ENCODE measurements around the gene LRWD1.

Gene LRWD1

GRCh38 chr7:102464577-102465280, at the start of gene LRWD1, which contains the start of gene ALKBH4:
TSS of gene LRWD1 (plus strand) at chr7:102464984. CDS start at chr7:102465081, 97 bp downstream.
TSS of gene ALKBH4 (minus strand) at chr7:102464863. CDS start at chr7:102464836, 27 bp downstream.
- peak; percentile 87 for DNase-seq (ENCODE audit: low read depth, low spot score)

DNA sequence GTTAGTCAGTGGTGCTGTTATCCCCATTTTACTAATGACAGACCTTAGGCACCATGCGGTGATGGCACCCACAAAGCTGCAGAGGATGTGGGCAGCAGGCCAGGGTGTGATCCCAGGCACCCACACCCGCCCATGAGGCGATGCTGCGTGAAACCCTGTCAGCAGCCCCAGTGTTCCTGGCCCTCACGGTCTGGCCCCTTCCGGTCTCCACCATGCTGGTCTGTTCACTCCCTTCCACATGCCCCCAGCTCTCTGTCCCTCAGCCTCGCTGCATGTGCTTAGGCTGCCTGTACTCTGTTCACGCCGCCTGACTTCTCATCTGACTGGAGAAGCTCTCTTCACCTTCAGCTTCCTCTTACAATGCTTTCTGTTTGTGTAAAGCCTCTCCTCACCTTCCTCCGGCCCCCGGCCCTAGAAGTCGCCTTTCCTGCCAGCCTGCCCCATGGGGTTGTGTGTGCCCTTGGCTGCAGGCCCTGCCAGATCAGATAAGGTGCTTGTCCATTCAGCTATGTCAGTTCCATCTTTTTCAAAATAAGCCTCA, 49.0 kb upstream of the LRWD1 start:
- DNase-seq (ENCODE audit: low read depth, low spot score) = no peak

DNA sequence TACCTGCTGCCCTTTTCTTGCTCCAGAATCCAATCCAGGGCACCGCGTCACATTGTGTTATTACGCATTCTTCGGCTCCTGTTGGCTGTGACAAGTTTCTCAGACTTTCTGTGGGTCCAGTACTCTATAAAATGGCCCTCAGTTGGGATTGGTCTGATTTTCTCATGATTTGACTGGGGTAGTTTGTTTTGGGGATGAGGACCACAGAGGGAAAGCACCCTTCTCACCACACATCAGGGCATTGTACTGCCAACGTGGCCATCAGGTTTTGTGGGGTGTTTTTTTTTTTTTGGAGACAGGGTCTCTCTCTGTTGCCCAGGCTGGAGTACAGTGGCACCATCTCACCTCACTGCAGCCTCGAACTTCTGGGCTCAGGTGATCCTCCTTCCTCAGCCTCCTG, 48.4 kb upstream of the LRWD1 start:
- DNase-seq (ENCODE audit: low read depth, low spot score) = no peak

GRCh38 chr7:102417105-102417504, 47.7 kb upstream of the LRWD1 start:
- DNase-seq (ENCODE audit: low read depth, low spot score) = no peak

DNA sequence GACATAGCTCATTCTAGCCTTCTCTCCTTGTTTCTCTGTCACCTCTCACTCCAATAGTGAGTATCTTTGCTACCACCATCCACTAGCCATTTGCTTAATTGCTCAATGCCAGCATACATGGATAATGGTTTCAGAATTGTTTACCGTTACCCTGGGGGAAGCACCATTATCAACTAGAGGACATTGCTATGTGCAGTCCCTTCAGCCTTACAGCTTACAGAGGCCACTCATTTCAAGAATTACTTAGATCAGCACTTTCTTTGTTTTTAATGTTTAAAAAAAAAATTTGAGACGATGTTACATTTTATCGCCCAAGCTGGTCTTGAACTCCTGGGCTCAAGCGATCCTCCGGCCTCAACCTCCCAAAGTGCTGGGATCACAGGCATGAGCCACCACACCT, 46.2 kb upstream of the LRWD1 start:
- DNase-seq (ENCODE audit: low read depth, low spot score) = no peak

DNA sequence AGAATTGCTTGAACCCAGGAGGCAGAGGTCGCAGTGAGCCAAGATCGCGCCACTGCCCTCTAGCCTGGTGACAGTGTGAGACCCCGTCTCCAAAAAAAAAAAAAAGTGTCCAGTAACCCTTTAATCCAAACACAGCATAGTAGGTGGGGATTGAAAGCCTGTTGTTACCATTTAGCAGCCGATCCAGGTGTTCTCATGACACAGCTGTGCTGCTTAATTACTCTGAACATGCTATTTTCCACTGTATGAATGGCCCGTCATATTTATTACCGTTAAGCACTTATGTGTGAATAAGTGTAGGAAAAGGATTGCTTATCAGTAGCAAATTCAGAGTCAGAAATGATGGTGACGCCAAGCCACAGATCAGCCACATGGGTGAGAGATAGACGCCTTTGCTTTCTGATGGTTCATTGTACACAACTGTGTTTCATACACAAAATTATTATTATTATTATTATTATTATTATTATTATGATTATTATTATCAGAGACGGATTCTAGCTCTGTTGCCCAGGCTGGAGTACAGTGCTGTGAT, 43.0 kb upstream of the LRWD1 start:
- DNase-seq (ENCODE audit: low read depth, low spot score) = no peak

GRCh38 chr7:102424129-102424551, 40.6 kb upstream of the LRWD1 start:
- no peak for DNase-seq (ENCODE audit: low read depth, low spot score)

DNA sequence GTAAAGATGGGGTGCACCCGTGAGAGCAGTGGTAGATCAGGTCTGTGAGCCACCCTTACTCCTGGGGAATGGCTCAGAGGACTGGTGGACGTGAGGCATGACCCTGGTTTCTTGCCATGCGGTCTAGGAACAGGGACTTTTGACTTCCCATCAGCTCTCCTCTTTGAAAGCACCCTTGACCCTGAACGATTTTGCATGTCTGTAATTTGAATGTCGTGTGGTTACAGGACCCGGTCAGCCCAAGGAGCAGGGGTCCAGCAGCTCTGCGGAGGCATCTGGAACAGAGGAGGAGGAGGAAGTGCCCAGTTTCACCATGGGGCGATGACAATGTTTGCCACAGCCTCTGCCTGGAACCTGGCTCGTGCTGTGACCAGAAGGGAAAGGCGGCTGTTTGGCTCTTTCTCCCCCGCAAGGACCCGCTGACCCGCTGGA, 40.0 kb upstream of the LRWD1 start:
- no peak for DNase-seq (ENCODE audit: low read depth, low spot score)

DNA sequence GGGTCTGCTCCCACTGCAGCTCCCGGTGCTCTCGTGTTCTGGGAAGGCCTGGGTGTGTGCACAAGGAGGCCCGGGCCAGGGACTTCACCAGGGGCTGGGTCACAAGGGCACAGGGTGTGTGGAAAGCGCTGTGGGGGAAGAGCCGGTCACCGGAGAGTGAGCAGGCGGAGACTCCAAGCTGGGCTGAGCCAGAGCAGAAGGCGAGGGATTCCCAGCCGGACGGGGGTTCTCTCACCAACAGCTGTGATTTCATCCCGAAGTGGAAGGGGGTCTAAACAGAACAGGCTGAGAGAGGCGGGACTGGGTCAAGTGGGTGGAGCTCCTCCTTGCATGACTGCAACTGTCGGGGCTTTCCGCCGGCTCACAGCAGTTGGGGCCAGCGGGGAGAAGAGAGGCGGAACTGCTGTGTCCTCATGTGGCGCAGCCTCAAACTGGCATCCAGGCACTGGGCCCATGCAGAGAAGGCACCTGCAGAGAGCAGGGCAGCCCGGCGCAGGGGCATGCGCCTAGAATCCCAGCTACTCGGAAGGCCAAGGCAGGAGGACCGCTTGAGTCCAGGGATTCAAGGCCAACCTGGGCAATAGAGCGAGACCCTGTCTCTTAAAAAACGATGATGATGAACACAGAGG, 39.0 kb upstream of the LRWD1 start:
- DNase-seq (ENCODE audit: low read depth, low spot score) = peak; percentile 72

DNA sequence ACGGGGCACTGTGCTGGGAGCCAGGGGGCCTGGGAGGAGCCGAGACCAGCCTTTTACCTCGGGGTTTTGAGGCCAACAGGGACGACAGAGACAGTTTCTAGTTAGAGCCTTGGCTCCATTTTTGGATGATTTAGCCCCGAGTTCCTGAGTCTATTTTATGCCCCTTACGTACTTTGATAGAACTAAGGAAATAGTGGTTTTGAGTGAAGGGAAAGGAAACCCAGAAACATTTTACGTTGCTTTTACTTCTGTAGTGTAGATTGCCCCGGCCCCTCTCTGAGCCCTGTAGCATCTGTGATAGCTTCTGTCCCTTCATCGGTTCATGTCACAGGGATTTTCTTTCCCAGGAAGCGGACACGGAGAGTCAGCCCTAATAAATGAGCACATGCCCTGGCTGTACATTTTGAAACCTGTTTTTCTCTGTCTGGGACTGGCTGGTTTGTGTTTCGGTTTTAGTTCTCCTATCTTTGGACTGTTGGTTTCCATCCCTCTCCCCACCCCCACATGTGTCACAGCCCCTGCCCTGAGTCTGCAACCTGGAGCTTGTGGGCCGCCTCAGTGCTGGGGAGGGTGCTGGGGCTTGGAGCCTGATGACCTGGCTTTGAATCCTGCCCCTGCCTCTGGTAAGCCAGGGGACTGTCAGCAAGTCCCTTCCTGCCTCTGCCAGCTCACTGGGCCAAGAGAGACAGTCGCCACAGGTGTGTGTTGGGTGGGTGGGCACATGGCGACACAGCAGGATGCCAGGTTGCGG, 38.3 kb upstream of the LRWD1 start:
- DNase-seq (ENCODE audit: low read depth, low spot score) = peak; percentile 74

DNA sequence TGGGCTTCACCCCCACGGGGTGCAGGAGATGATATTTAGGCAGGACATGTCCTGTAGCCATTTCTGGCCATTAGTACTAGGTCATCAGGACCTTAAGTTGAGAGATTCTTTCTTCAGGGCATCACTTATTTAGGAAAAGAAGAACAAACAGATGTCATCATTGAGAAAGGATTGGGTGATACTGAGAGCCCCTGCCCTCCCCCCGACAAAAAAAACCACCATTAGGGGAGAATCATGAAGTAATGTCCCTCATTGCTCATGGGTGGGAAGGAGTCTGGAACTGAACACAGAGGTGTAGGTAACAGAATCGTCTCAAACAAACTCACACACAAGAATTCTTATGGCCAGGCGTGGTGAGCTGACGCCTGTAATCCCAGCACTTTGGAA, 37.8 kb upstream of the LRWD1 start:
- no peak for DNase-seq (ENCODE audit: low read depth, low spot score)

DNA sequence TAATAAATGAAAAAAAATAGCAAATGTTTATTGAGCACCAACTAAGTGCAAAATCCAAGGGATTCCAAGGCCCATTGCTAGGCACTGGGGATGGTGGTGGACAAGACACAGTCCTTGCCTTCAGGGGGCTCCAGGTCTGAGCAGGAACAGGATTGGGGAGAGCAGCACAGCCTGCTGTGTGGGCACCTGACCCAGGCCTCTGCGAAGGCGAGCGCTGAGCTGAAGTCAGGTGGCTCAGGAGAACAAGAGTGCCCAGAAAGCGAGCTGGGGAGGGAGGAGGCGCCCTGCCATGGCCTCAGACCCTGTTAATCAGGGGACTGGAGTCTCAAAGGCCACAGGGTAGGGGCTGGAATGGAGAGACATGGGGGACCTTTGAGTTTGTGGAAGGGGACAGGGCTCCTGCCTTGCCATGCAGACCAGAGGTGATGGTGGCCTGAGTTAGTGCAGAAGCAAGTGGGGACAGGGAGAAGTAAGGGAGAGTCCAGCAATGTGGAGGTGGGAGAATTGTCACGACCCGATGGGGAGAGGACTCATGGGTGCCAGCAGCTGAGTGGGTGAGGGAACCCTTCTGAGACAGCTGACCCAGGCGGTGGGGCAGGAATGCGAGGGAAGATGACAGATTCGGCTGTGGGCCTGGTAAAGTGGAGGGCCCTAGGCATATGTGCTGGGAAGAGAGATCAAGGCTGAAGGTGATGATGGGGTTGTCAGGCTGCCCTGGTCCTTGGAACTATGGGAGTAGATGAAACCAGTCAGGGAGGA, 35.5 kb upstream of the LRWD1 start:
- DNase-seq (ENCODE audit: low read depth, low spot score) = no peak

- DNase-seq (ENCODE audit: low read depth, low spot score) = no peak
These were observed 33.0 kb upstream of the LRWD1 start for GRCh38 chr7:102431617-102432298.

- no peak for DNase-seq (ENCODE audit: low read depth, low spot score)
These were observed 32.2 kb upstream of the LRWD1 start for GRCh38 chr7:102432442-102433218.

- DNase-seq (ENCODE audit: low read depth, low spot score) = peak; percentile 68
These were observed 31.4 kb upstream of the LRWD1 start, which contains the start of gene ORAI2 for GRCh38 chr7:102433219-102434038. TSS of gene ORAI2 (plus strand) at chr7:102433575. CDS start at chr7:102438957, 5,382 bp downstream.

DNA sequence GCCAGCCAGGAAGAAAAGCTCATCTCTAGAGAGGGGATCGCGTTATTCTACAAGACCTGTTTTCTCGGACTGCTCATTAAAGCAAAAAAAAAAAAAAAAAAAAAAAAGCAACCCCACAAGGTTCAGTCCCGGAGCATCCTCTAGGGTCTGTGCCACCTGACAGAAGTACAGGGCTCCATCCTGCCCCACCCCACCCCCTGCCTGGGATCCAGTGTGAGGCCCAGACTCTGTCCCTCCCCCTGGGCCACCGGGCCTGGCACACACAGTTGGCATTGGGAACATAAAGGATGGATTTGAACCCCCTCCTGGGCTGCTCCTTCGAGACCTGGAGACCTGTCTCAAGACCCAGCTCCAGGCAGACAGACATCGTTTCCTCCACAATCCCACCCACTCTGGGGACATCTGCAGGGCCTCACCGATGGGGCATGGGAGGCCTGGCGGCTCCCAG, 30.7 kb upstream of the LRWD1 start:
- DNase-seq (ENCODE audit: low read depth, low spot score) = no peak

DNA sequence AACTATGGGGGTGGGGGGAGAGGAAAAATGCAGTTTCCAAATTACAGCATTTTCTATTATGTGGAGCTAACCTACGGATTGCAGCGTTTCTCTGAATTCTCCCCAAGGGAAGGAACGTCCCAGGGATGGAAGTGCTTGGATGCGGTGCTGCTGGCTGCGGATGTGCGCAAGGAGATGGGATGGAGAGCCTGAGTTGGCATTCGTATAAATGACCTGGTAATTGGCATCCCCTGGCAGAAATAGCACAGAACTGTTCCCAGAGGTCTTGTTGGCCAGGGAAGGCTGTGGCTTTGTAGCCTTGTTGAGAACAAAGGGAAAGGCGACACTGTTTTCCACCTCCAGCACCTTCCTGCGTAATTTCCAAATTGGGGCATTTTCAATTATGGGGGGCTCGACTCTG, 28.7 kb upstream of the LRWD1 start:
- no peak for DNase-seq (ENCODE audit: low read depth, low spot score)

DNA sequence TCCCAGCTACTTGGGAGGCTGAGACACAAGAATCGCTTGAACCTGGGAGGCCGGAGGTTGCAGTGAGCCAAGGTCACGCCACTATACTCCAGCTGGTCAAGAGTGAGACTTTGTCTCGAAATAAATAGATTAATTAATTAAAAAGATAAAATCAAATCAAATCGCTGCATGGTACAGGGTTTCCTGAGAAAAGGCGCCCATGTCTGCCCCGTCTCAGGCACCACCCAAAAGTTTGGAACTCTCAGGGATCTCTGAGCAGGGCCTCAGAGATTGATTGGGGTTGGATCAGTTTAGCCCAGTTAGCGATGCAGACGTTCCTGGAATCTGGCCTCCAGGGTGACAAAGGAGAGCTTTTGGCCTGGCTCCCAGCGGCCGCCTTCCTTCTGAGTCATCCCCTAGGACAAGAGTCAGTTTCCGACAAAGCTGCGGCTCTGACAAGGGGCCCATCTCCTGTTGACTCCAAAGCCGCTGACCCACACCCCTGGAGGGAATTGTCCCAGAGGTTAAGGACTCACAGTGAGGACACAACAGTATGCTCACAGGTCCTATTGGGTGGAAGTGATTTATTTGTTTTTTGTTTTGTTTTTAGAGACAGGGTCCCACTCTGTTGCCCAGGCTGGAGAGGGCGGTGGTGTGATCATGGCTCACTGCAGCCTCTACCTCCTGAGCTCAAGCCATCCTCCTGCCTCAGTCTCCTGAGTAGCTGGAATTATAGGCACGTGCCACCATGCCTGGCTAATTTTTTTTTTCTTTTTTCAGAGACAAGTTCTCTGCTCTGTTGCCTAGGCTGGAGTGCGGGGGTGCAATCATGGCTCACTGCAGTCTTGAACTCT, 24.6 kb upstream of the LRWD1 start:
- DNase-seq (ENCODE audit: low read depth, low spot score) = no peak
